ENCODE results near the gene TM9SF1. TPM values are rescaled to one million over a fixed set of nuclear protein-coding genes. Genes with fewer than 3 reads are reported as not detected.
A peak's percentile ranks its signal among the peaks of the same experiment; 100 is the strongest.

The TM9SF1 gene
- total RNA-seq, 3 donors from 2014 or later (not counting 1 experiment from before 2014, with no cell fraction given) = 15.2 to 32.1 (median 28.7) TPM

DNA sequence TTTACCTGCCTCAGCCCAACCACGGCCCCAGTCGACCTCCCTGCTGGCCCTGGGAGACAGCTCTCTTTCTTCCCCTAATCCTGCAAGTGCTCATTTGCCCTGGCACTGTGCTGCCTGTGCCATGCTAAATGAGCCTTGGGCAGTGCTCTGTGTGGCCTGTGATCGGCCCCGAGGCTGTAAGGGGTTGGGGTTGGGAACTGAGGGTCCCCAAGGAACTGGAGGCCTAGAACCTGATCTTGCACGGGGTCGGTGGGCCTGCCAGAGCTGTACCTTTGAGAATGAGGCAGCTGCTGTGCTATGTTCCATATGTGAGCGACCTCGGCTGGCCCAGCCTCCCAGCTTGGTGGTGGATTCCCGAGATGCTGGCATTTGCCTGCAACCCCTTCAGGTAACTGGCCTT lies 45.2 kb downstream of the TM9SF1 start:
- H3K4me1 Mint-ChIP-seq = peaks cover 43 to 53% of the 10 kb centered on the region in 2 donors
- Histone ChIP-seq H3K4me3 (ENCODE audit: low read length) (no peak overlapping the region), H3K9me3 (ENCODE audit: control insufficient read depth, insufficient read depth, low read length) (no peaks in the 10 kb centered on the region), H3K27me3 (ENCODE audit: control insufficient read depth, insufficient read depth, low read length) (no peaks in the 10 kb centered on the region), H3K4me1 (ENCODE audit: control insufficient read depth, insufficient read depth, low read length) (peaks cover 25% of the 10 kb centered on the region), H3K27ac (ENCODE audit: low read length) (no peak overlapping the region), H3K36me3 (ENCODE audit: control insufficient read depth, insufficient read depth, low read length) (peaks cover 45% of the 10 kb centered on the region)
- DNase-seq = no peak
- H3K9me3 Mint-ChIP-seq = no peaks in the 10 kb centered on the region
- TF ChIP-seq, protein P1, sequence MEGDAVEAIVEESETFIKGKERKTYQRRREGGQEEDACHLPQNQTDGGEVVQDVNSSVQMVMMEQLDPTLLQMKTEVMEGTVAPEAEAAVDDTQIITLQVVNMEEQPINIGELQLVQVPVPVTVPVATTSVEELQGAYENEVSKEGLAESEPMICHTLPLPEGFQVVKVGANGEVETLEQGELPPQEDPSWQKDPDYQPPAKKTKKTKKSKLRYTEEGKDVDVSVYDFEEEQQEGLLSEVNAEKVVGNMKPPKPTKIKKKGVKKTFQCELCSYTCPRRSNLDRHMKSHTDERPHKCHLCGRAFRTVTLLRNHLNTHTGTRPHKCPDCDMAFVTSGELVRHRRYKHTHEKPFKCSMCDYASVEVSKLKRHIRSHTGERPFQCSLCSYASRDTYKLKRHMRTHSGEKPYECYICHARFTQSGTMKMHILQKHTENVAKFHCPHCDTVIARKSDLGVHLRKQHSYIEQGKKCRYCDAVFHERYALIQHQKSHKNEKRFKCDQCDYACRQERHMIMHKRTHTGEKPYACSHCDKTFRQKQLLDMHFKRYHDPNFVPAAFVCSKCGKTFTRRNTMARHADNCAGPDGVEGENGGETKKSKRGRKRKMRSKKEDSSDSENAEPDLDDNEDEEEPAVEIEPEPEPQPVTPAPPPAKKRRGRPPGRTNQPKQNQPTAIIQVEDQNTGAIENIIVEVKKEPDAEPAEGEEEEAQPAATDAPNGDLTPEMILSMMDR (IDR thresholded peaks at IDR 0.05) = no peak
- no peak for ATAC-seq
- H3K36me3 Mint-ChIP-seq = no peaks in the 10 kb centered on the region
- intact Hi-C loops (cut with micrococcal nuclease) = no loop called here
- 97% methylated on average over 9 of the region's 9 CpGs for WGBS (ENCODE audit: insufficient coverage)
- no peak overlapping the region for H3K4me3 Mint-ChIP-seq
- H3K27me3 Mint-ChIP-seq (ENCODE audit: low read depth in 2 of 2) = no peaks in the 10 kb centered on the region
- no peak overlapping the region for H3K27ac Mint-ChIP-seq

DNA sequence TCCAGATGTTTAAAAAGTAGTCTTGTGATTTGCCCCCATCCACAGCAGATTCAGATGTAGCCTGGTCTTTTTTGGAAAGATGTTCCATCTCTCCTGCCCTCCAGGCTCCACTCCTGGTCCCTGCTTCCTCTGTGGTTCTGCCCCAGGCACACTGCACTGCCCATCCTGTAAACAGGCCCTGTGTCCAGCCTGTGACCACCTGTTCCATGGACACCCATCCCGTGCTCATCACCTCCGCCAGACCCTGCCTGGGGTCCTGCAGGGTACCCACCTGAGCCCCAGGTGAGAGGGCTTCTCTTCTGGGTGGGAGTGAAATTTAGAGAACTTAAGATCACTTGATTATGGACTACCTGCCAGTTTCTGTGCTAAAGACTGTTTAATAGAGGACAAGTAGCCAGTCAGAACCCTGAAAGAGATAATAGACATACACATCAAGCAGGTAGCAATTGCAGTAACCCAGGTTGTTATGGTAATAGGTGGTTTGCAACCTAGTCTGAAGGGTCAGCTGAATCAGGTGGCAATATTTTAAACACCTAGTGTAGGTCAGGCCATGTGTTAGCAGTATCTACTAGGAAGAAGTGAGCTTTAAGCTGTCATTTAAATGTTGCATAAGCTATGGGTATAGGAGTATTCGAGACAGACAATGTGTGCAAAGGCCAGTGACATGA lies 45.8 kb downstream of the TM9SF1 start:
- Histone ChIP-seq H3K27ac (ENCODE audit: low read length) (no peak overlapping the region), H3K9me3 (ENCODE audit: control insufficient read depth, insufficient read depth, low read length) (no peaks in the 10 kb centered on the region), H3K27me3 (ENCODE audit: control insufficient read depth, insufficient read depth, low read length) (no peaks in the 10 kb centered on the region), H3K4me1 (ENCODE audit: control insufficient read depth, insufficient read depth, low read length) (peaks cover 28% of the 10 kb centered on the region), H3K36me3 (ENCODE audit: control insufficient read depth, insufficient read depth, low read length) (peaks cover 42% of the 10 kb centered on the region), H3K4me3 (ENCODE audit: low read length) (no peak overlapping the region)
- Mint-ChIP-seq H3K27ac (no peak overlapping the region), H3K4me3 (peak overlapping the region; percentile 59), H3K9me3 (no peaks in the 10 kb centered on the region), H3K36me3 (peaks cover 1% of the 10 kb centered on the region), H3K27me3 (ENCODE audit: low read depth in 2 of 2) (no peaks in the 10 kb centered on the region), H3K4me1 (peaks cover 48 to 59% of the 10 kb centered on the region in 2 donors)
- WGBS (ENCODE audit: insufficient coverage) = 98% methylated on average over 3 of the region's 3 CpGs
- ATAC-seq (no peak), DNase-seq (no peak)
- intact Hi-C loops (cut with micrococcal nuclease) = no loop called here
- TF ChIP-seq, protein P1 (IDR thresholded peaks at IDR 0.05) = no peak

DNA sequence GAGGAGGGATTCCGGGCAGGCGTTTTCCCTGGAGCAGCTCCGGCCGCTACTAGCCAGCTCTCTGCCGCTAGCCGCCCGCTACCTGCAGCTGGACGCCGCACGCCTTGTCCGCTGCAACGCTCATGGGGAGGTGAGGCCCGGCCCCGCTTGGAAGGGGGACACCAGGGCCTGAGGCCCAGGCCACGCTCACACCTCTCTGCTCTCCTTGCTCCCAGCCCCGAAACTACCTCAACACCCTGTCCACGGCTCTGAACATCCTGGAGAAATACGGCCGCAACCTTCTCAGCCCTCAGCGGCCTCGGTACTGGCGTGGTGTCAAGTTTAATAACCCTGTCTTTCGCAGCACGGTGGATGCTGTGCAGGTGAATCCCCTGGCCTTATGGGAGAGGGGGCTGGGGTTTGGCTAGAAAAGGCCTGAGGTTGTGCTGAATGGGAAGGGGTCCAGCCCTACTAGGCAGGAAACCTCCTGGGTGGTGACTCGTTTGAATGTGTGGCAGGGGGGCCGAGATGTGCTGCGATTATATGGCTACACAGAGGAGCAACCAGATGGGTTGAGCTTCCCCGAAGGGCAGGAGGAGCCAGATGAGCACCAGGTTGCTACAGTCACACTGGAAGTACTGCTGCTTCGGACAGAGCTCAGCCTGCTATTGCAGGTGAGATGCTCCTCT lies 47.3 kb downstream of the TM9SF1 start:
- intact Hi-C loops (cut with micrococcal nuclease) = loop anchor here (1.0 to 2.0 kb wide), 5 partner anchors 12 to 123 kb away; partner anchors contain the start of genes CHMP4A, DCAF11, IPO4 and NRL
- Histone ChIP-seq H3K36me3 (ENCODE audit: control insufficient read depth, insufficient read depth, low read length) (peaks cover 54% of the 10 kb centered on the region), H3K27ac (ENCODE audit: low read length) (no peak overlapping the region), H3K9me3 (ENCODE audit: control insufficient read depth, insufficient read depth, low read length) (no peaks in the 10 kb centered on the region), H3K4me1 (ENCODE audit: control insufficient read depth, insufficient read depth, low read length) (peaks cover 28% of the 10 kb centered on the region), H3K27me3 (ENCODE audit: control insufficient read depth, insufficient read depth, low read length) (no peaks in the 10 kb centered on the region), H3K4me3 (ENCODE audit: low read length) (peak overlapping the region; percentile 91)
- peaks cover 7% of the 10 kb centered on the region for H3K36me3 Mint-ChIP-seq
- H3K27me3 Mint-ChIP-seq (ENCODE audit: low read depth in 2 of 2) = no peaks in the 10 kb centered on the region
- ATAC-seq (no peak), DNase-seq (peak in 1 of 2 donors; percentile 33)
- H3K27ac Mint-ChIP-seq = peak overlapping the region; percentile 94
- H3K4me3 Mint-ChIP-seq = peak overlapping the region; percentile 97
- peaks cover 53 to 70% of the 10 kb centered on the region in 2 donors for H3K4me1 Mint-ChIP-seq
- H3K9me3 Mint-ChIP-seq = no peaks in the 10 kb centered on the region
- TF ChIP-seq, protein P1 (IDR thresholded peaks at IDR 0.05) = no peak
- WGBS (ENCODE audit: insufficient coverage) = 7% methylated on average over 29 of the region's 29 CpGs

Measured in natural killer cell (primary cell).